Type B pancreatic cell (in vitro differentiated cells): ENCODE data around the gene GNLY. TPM values are rescaled to one million over a fixed set of nuclear protein-coding genes. Genes with fewer than 3 reads are reported as not detected.

Source experiments
- DNase-seq: peaks from one replicate; pipeline ENCODE4 v3.0.0; 2021; ENCODE audit warnings: mixed read lengths; ENCODE audit not compliant: unreplicated experiment; ENCODE audit errors: extremely low spot score
- H3K27ac Mint-ChIP-seq: 2 replicates; pipeline ENCODE4 v1.8.0; 2021; ENCODE audit warnings: mild to moderate bottlenecking, mixed read lengths
- H3K27me3 Mint-ChIP-seq: 2 replicates; pipeline ENCODE4 v1.8.0; 2021; ENCODE audit warnings: mixed read lengths
- H3K36me3 Mint-ChIP-seq: 2 replicates; pipeline ENCODE4 v1.8.0; 2021; ENCODE audit warnings: mixed read lengths
- H3K4me1 Mint-ChIP-seq: one replicate; pipeline ENCODE4 v1.8.0; 2021; ENCODE audit warnings: mixed read lengths; ENCODE audit not compliant: unreplicated experiment
- H3K4me3 Mint-ChIP-seq: 2 replicates; pipeline ENCODE4 v1.8.0; 2021; ENCODE audit warnings: mild to moderate bottlenecking, mixed read lengths
- H3K9me3 Mint-ChIP-seq: 2 replicates; pipeline ENCODE4 v1.8.0; 2021; ENCODE audit warnings: mixed read lengths
- total RNA-seq: library from RNA; stranded (reverse); gene quantifications from 2 replicates; pipeline ENCODE4 v1.2.1, GENCODE V29; 2021; ENCODE audit warnings: low replicate concordance
- TF ChIP-seq, protein P1 (sequence below): fragments of 200-600 bp; sonication (generic); conservative IDR thresholded peaks from 2 replicates; pipeline ENCODE4 v1.5.0; 2021; ENCODE audit warnings: antibody characterized with exemption, mild to moderate bottlenecking

Gene GNLY
- total RNA-seq, 1 donor from 2014 or later = not detected

DNA sequence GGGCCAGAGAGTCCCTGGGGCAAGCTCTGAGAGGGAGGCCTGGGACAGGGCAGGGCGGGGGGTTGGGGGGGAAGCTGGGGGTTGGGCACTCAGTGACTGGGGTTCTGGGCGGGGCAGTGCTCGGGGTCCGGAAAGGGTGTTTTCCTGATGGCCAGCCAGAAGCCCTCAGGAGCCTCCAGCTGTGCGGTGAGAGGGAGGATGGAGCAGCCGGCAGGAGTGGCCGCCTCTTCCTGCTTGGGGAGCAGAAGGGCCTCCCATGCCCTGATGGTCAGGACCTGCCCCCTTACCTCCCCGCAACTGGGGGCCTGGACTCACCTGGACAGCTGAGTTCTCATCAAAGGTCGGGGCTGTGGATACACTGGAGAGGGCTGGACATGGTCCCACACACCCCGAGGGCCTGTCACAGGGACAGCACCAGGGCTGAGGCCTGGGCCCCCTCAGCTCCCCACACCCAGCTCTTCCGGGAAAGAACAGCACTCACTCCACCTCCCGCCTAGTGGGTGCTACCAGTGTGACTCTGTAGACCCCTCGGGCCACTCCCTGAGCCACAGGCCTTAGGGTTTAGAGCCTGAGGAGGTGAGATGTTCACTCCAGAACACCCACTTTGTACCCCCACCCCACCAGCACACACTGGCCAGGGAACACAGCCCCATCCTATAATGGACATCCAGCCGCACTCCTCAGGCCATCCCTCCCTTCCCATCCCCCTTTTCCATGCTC is 32.9 kb upstream of the GNLY start:
- no peak overlapping the region for H3K4me3 Mint-ChIP-seq
- H3K4me1 Mint-ChIP-seq = no peaks in the 10 kb centered on the region
- peaks cover 7% of the 10 kb centered on the region for H3K36me3 Mint-ChIP-seq
- DNase-seq = no peak
- H3K9me3 Mint-ChIP-seq = no peaks in the 10 kb centered on the region
- TF ChIP-seq, protein P1, sequence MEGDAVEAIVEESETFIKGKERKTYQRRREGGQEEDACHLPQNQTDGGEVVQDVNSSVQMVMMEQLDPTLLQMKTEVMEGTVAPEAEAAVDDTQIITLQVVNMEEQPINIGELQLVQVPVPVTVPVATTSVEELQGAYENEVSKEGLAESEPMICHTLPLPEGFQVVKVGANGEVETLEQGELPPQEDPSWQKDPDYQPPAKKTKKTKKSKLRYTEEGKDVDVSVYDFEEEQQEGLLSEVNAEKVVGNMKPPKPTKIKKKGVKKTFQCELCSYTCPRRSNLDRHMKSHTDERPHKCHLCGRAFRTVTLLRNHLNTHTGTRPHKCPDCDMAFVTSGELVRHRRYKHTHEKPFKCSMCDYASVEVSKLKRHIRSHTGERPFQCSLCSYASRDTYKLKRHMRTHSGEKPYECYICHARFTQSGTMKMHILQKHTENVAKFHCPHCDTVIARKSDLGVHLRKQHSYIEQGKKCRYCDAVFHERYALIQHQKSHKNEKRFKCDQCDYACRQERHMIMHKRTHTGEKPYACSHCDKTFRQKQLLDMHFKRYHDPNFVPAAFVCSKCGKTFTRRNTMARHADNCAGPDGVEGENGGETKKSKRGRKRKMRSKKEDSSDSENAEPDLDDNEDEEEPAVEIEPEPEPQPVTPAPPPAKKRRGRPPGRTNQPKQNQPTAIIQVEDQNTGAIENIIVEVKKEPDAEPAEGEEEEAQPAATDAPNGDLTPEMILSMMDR = no peak
- H3K27me3 Mint-ChIP-seq = no peaks in the 10 kb centered on the region
- no peak overlapping the region for H3K27ac Mint-ChIP-seq

DNA sequence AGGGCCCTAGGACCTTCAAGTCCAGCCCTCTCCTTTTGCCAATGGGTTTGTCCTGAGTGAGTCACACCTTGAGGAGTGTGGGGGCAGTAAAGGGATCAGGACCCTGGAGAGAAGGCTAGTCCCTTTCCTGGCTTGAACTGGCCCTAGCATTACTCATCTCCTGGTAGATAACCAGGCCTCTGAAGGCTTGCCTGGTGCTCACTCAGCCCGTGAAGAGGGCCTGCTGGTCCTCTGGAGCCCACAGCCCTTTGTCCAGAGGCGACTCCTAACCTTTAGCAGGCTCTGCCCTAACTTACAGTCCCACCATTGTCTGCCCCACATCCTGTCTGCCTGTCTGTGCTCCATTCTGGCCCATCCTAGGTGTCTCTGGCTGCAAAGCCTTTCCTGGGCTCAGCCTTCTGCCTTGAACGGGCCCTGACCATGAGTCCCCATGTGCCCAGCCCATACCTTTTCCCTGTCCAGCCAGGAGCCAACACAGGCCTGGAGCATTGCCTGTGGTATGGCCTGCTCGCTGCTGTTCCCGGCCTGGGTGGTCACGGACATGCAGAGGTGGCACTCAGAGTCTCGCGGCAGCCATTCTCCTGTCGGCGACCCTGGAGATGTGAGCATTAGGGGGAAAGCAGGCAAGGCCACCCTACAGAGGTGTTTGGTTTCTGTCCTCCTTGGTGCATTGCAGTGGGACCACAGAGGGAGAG is 31.1 kb upstream of the GNLY start:
- H3K36me3 Mint-ChIP-seq = peaks cover under 1% of the 10 kb centered on the region
- TF ChIP-seq, protein P1 = no peak
- DNase-seq = no peak
- H3K9me3 Mint-ChIP-seq = no peaks in the 10 kb centered on the region
- H3K4me3 Mint-ChIP-seq = no peak overlapping the region
- H3K27ac Mint-ChIP-seq = no peak overlapping the region
- no peaks in the 10 kb centered on the region for H3K4me1 Mint-ChIP-seq
- H3K27me3 Mint-ChIP-seq = no peaks in the 10 kb centered on the region

DNA sequence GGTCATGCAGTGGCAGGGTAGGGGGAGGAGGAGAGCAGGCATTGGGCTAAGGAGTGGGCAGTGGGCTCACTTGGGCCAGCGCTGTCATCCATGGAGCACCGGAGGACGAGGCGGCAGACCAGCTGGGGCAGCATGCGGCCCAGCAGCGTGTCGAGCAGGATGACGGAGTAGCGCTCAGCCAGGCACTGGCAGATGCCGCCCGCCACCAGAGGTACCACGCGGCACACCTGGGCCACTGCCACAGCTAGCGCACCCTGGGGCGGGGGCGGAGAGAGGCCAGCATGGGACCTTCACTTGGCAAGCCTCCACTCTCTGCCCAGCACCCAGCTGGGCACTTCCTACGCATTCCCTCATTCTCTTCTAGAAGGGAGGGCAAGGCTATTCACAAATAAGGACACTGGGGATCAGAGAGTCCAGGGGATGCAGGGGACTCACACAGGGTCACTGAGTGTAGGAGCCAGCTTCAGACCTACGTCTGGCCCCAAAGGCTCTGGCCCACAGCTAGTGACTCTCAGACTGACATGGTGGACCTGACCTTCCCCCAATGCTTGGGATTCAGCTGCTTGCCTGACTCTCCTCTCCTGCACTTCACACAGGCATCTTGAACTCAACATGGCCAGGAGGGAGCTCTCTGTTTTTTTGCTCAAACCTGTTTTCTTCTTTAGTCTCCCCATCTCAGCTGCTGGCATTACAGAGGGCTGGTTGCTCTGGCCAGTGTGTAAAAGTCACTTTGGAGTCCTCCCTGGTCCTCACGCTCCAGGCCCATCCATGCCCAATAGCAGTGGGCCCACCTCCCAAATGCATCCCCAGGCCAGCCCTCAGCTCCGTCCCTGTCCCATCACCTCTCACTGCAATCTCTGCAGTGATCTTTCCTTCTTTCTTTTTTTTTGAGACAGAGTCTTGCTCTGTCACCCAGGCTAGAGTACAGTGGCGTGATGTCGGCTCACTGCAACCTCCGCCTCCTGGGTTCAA is 30.3 kb upstream of the GNLY start:
- Mint-ChIP-seq H3K27ac (no peak overlapping the region), H3K4me1 (peaks cover 5% of the 10 kb centered on the region), H3K9me3 (no peaks in the 10 kb centered on the region), H3K27me3 (no peaks in the 10 kb centered on the region), H3K4me3 (no peak overlapping the region), H3K36me3 (no peaks in the 10 kb centered on the region)
- TF ChIP-seq, protein P1 = no peak
- DNase-seq = no peak

DNA sequence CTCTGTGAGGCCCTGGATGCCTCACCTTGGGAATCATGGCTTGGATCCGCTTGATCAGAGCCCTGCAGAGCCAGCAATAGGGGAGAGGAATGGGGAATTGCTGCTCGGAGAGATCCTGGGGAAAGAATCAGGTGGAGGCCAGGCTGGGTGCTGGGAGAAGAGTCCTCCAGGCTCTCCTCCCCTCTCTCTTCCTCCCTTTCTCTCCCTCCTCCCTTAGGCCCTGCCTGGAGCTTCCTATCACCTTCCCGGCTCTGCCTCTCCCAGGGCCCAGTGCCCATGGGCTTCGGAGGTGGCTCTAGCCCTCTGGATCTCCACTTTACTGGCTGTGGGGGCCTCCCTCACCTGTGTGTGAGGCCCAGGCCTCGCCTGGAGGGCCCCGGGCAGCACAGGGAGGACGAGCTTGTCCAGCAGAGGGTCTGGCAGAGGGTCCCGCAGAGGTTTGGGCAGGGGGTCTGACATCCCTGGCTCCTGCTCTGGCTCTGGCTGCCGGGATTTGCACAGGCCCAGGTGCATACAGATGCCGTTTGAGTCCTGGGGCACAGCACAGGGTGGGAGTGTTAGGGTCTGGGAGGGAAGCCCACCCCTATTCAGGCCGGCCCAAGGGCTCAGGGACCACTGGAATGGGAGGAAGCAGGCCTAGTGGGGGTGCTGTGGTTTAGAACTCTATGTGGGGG is 28.8 kb upstream of the GNLY start:
- TF ChIP-seq, protein P1 = no peak
- H3K27me3 Mint-ChIP-seq = no peaks in the 10 kb centered on the region
- no peaks in the 10 kb centered on the region for H3K9me3 Mint-ChIP-seq
- no peaks in the 10 kb centered on the region for H3K36me3 Mint-ChIP-seq
- no peak overlapping the region for H3K4me3 Mint-ChIP-seq
- peaks cover 5% of the 10 kb centered on the region for H3K4me1 Mint-ChIP-seq
- no peak overlapping the region for H3K27ac Mint-ChIP-seq
- no peak for DNase-seq

DNA sequence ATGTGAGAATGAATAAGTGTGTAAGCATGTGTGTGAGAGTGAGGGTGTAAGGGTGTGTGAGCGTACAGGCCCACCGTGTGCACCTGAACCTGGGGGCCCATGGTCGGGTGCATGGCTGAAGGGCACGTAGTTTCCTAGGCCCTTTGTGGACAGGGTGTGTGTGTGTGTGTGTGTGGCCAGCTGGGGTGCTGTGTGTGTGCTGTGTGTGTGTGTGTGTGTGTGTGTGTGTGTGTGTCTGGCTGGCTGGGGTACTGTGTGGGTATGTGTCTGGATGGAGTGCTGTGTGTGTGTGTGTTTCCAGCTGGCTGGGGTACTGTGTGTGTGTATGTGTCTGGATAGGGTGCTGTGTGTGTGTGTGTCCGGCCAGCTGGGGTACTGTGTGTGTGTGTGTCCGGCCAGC is 28.1 kb upstream of the GNLY start:
- TF ChIP-seq, protein P1 = no peak
- no peak overlapping the region for H3K27ac Mint-ChIP-seq
- no peaks in the 10 kb centered on the region for H3K36me3 Mint-ChIP-seq
- H3K4me3 Mint-ChIP-seq = no peak overlapping the region
- no peak for DNase-seq
- H3K4me1 Mint-ChIP-seq = peaks cover 5% of the 10 kb centered on the region
- no peaks in the 10 kb centered on the region for H3K9me3 Mint-ChIP-seq
- H3K27me3 Mint-ChIP-seq = no peaks in the 10 kb centered on the region
